Measurements from ENCODE around the gene ADRM1.

DNA sequence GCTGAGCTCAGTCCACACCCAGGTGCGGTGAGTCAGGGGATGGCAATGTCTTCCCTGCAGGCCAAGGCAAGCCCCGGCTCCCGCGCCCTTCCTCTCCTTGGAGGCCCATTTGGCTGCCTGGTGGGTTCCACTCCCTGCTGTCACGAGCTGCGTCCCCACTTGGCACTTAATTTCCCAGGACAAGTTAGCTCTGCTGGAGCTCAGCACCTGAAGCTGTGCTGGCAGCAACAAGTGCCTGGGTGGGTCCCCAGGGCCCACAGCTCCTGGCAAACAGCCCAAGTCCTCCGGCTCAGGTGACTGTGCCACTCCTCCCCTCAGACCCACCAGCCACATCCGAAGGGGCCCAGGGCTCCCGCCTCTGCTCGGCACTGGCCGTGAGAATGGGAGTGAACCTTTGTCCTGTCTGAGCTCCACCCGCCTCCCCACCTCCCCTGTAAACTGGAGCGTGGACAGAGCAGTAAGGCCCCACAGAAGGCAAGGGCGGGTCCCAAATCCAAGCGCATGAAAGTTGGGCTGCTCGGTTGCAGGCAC is 47.4 kb downstream of the ADRM1 start:
- TF ChIP-seq, protein P1, sequence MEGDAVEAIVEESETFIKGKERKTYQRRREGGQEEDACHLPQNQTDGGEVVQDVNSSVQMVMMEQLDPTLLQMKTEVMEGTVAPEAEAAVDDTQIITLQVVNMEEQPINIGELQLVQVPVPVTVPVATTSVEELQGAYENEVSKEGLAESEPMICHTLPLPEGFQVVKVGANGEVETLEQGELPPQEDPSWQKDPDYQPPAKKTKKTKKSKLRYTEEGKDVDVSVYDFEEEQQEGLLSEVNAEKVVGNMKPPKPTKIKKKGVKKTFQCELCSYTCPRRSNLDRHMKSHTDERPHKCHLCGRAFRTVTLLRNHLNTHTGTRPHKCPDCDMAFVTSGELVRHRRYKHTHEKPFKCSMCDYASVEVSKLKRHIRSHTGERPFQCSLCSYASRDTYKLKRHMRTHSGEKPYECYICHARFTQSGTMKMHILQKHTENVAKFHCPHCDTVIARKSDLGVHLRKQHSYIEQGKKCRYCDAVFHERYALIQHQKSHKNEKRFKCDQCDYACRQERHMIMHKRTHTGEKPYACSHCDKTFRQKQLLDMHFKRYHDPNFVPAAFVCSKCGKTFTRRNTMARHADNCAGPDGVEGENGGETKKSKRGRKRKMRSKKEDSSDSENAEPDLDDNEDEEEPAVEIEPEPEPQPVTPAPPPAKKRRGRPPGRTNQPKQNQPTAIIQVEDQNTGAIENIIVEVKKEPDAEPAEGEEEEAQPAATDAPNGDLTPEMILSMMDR (conservative IDR thresholded peaks at IDR 0.05; ENCODE audit: low read length) = no peak
- no peak for TF ChIP-seq EZH2phosphoT487 (IDR thresholded peaks at IDR 0.05; ENCODE audit: borderline replicate concordance, low read depth, low read length)

Data from OCI-LY7 (cell line).